Thyroid gland (tissue), 4 donors: ENCODE results near the gene TP53I13. TPM values are rescaled to one million over a fixed set of nuclear protein-coding genes. Genes with fewer than 3 reads are reported as not detected.

Experiments used
- DNase-seq, 2 donors: peaks; one replicate each; pipeline ENCODE4 v3.0.0-alpha.2; 2019
- H3K27ac ChIP-seq, 3 donors: fragments of 200-600 bp; sonication (generic); 1 replicate in 2 of 3; 2 replicates in 1 of 3; pipeline ENCODE4 v1.5.1; 2016 to 2019; ENCODE audit warnings: mild to moderate bottlenecking in 1 of 3, moderate library complexity in 1 of 3
- H3K27me3 ChIP-seq: fragments of 200-600 bp; sonication (generic); one replicate; pipeline ENCODE4 v1.5.1; 2019
- H3K36me3 ChIP-seq, 2 donors: fragments of 200-600 bp; sonication (generic); one replicate each; pipeline ENCODE4 v1.5.1; 2016 to 2019
- H3K4me1 ChIP-seq, 2 donors: fragments of 200-600 bp; sonication (generic); one replicate each; pipeline ENCODE4 v1.5.1; 2017 to 2019
- H3K4me3 ChIP-seq, 3 donors: fragments of 200-600 bp; sonication (generic); replicated peaks in 1 of 3; 1 replicate in 2 of 3; 2 replicates in 1 of 3; pipeline ENCODE4 v1.5.1; 2016; ENCODE audit warnings: mild to moderate bottlenecking in 1 of 3
- H3K9me3 ChIP-seq: fragments of 200-600 bp; sonication (generic); one replicate; pipeline ENCODE4 v1.5.1; 2017
- POLR2A ChIP-seq, 2 donors: fragments of 450-650 bp; IDR thresholded peaks; one replicate each; pipeline ENCODE4 v1.6.1; 2017; ENCODE audit warnings: antibody characterized with exemption in 2 of 2, mild to moderate bottlenecking in 2 of 2, moderate library complexity in 1 of 2
- WGBS, 2 donors: methylation state at CpG; one replicate each; pipeline ENCODE4 v1.1.5; 2017; 5-methylcytosine and 5-hydroxymethylcytosine counted together
- intact Hi-C: fragments of 100-400 bp; cut with DNase I; formaldehyde crosslinking; loops from one replicate; pipeline ENCODE4 v1.15.1; 2023
- total RNA-seq, 4 donors: library from RNA; depleted of rRNA; stranded (reverse); fragments of >200 nt; gene quantifications; one replicate each; pipeline ENCODE4 v1.2.3, GENCODE V29; 2016
- TF ChIP-seq, protein P1 (sequence below), 6 experiments: fragments of 200-600 bp in 3 of 6; fragments of 450-650 bp in 3 of 6; sonication (generic) in 3 of 6; IDR thresholded peaks; one replicate each; pipeline ENCODE4 v1.5.1; 2016 to 2019; ENCODE audit warnings: antibody characterized with exemption in 6 of 6, mild to moderate bottlenecking in 2 of 6, inconsistent platforms in 1 of 6, moderate library complexity in 1 of 6

The TP53I13 gene
- total RNA-seq, 4 donors from 2014 or later = 54.7 to 79.0 (median 57.4) TPM

GRCh38 chr17:29587591-29587990 lies 19.1 kb downstream of the TP53I13 start:
- TF ChIP-seq, protein P1, sequence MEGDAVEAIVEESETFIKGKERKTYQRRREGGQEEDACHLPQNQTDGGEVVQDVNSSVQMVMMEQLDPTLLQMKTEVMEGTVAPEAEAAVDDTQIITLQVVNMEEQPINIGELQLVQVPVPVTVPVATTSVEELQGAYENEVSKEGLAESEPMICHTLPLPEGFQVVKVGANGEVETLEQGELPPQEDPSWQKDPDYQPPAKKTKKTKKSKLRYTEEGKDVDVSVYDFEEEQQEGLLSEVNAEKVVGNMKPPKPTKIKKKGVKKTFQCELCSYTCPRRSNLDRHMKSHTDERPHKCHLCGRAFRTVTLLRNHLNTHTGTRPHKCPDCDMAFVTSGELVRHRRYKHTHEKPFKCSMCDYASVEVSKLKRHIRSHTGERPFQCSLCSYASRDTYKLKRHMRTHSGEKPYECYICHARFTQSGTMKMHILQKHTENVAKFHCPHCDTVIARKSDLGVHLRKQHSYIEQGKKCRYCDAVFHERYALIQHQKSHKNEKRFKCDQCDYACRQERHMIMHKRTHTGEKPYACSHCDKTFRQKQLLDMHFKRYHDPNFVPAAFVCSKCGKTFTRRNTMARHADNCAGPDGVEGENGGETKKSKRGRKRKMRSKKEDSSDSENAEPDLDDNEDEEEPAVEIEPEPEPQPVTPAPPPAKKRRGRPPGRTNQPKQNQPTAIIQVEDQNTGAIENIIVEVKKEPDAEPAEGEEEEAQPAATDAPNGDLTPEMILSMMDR (IDR thresholded peaks at IDR 0.05) = no peak
- TF ChIP-seq POLR2A (IDR thresholded peaks at IDR 0.05) = no peak
- H3K4me1 ChIP-seq = peaks cover 46 to 62% of the 10 kb centered on the region in 2 donors
- H3K27ac ChIP-seq = peak overlapping the region in 1 of 3 donors; percentile 78
- no peaks in the 10 kb centered on the region for H3K9me3 ChIP-seq
- no peak for DNase-seq
- no peak overlapping the region for H3K4me3 ChIP-seq
- H3K36me3 ChIP-seq = no peaks in the 10 kb centered on the region
- 90 to 93% methylated on average over 6 of the region's 6 CpGs for WGBS, 2 donors
- intact Hi-C loops = loop anchor here (10.0 kb wide), 1 partner anchor 347 kb away; the partner anchor contains the start of gene SSH2
- no peaks in the 10 kb centered on the region for H3K27me3 ChIP-seq

GRCh38 chr17:29588017-29588561 lies 19.6 kb downstream of the TP53I13 start:
- peak overlapping the region in 2 of 3 donors; percentile 72 to 78 for H3K27ac ChIP-seq
- no peaks in the 10 kb centered on the region for H3K27me3 ChIP-seq
- no peaks in the 10 kb centered on the region for H3K9me3 ChIP-seq
- intact Hi-C loops = loop anchor here (10.0 kb wide), 1 partner anchor 347 kb away; the partner anchor contains the start of gene SSH2
- TF ChIP-seq, protein P1 (IDR thresholded peaks at IDR 0.05) = no peak
- TF ChIP-seq POLR2A (IDR thresholded peaks at IDR 0.05) = no peak
- DNase-seq = no peak
- peaks cover 48 to 65% of the 10 kb centered on the region in 2 donors for H3K4me1 ChIP-seq
- H3K4me3 ChIP-seq = peak overlapping the region in 2 of 3 donors; percentile 84 to 88
- WGBS, 2 donors = 43 to 61% methylated on average over 8 of the region's 8 CpGs
- H3K36me3 ChIP-seq = no peaks in the 10 kb centered on the region

DNA sequence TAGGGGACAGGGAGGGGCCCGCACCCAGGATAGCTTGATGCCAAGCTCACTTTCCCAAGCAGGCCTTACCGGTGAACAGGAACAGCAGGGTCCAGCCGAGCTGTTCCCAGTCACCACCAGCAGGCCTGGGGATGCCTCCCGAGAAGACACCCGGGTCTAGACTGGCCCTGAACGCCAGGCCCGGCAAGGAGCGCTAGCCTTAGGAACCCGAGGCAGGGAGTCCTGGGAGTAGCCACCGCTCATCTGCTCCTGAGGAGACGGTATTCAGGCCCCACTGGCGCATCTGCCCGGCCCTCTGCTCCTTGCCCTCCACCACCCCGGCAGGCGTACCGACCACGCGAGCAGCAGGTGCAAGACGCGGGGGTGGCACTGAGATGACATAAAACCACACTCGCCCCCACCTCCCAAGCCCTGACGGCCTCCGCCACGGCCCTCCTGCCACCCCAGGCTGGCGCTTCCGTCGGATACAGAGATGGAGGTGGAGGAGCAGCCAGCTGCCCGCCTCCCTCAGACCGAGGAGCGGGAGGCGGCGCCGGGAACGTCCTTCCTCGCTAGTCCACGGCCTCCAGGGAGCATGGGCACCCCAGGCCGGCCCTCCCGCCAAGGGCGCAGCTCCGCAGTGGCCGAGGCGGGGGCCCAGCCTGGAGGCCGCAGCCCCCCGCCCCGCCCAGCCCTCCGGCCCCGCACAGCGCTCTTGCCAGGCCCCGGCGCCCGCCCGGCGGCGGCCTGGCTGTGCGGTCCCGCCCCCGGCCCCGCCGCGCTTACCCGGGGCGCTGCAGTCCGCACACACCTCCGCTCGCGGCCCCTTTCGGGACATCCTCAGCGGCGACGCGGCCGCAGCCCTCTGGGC lies 20.3 kb downstream of the TP53I13 start:
- DNase-seq = peak; percentile 31 to 45
- Histone ChIP-seq H3K4me3 (peak overlapping the region; percentile 69 to 88 (median 84)), H3K27me3 (no peaks in the 10 kb centered on the region), H3K9me3 (no peaks in the 10 kb centered on the region), H3K4me1 (peaks cover 48 to 64% of the 10 kb centered on the region in 2 donors), H3K36me3 (no peaks in the 10 kb centered on the region), H3K27ac (peak overlapping the region; percentile 35 to 78 (median 72))
- intact Hi-C loops = loop anchor here (10.0 kb wide), 1 partner anchor 346 kb away; the partner anchor contains the start of gene SSH2
- TF ChIP-seq POLR2A (IDR thresholded peaks at IDR 0.05) = no peak
- TF ChIP-seq, protein P1 (IDR thresholded peaks at IDR 0.05) = no peak
- 0 to 4% methylated on average over 7 to 8 of the region's 72 CpGs for WGBS, 2 donors

- DNase-seq = peak; percentile 89 to 91
- WGBS, 2 donors = 21 to 48% methylated on average over 10 to 23 of the region's 70 CpGs
- no peaks in the 10 kb centered on the region for H3K36me3 ChIP-seq
- H3K4me3 ChIP-seq = peak within 1 kb of the TSS; percentile 69 to 88 (median 84)
- intact Hi-C loops = loop anchor here (10.0 kb wide), 1 partner anchor 345 kb away; the partner anchor contains the start of gene SSH2
- peaks cover 50 to 60% of the 10 kb centered on the region in 2 donors for H3K4me1 ChIP-seq
- H3K9me3 ChIP-seq = no peaks in the 10 kb centered on the region
- peak; percentile 42 to 89 for TF ChIP-seq POLR2A (IDR thresholded peaks at IDR 0.05)
- TF ChIP-seq, protein P1 (IDR thresholded peaks at IDR 0.05) = peak in 1 of 6 experiments; percentile 20
- peak within 1 kb of the TSS; percentile 35 to 79 (median 72) for H3K27ac ChIP-seq
- H3K27me3 ChIP-seq = no peaks in the 10 kb centered on the region
These were observed 21.3 kb downstream of the TP53I13 start, which contains the start of gene GIT1 for GRCh38 chr17:29589524-29590410. Gene GIT1 (minus strand): TSS chr17:29589648. CDS start chr17:29589378, 270 bp downstream.
